K562 (cell line): ENCODE results near the gene ZFAND6. TPM values are rescaled to one million over a fixed set of nuclear protein-coding genes. Genes with fewer than 3 reads are reported as not detected.

Experiments
- CREM ChIP-seq: IDR thresholded peaks from 2 replicates; pipeline ENCODE4 v1.6.1; 2014; ENCODE audit warnings: antibody characterized with exemption, low read depth
- DMBX1 ChIP-seq: fragments of 250-450 bp; sonication (Bioruptor Pico); IDR thresholded peaks from 2 replicates; pipeline ENCODE4 v1.8.0; 2022; ENCODE audit warnings: inconsistent platforms, mild to moderate bottlenecking, moderate library complexity, borderline replicate concordance
- FOXO4 ChIP-seq: fragments of 450-650 bp; formaldehyde crosslinking; IDR thresholded peaks from 2 replicates; pipeline ENCODE4 v1.4.0; 2020; ENCODE audit warnings: mild to moderate bottlenecking, moderate library complexity
- NEUROD1 ChIP-seq: fragments of 150-350 bp; IDR thresholded peaks from 2 replicates; pipeline ENCODE4 v1.6.1; 2014; ENCODE audit warnings: borderline replicate concordance, low read length, low read depth; ENCODE audit not compliant: partially characterized antibody
- PCBP2 ChIP-seq: fragments of 200-400 bp; formaldehyde crosslinking; IDR thresholded peaks from 2 replicates; pipeline ENCODE4 v1.6.1; 2018; ENCODE audit warnings: low read length, low read depth, mild to moderate bottlenecking, moderate library complexity; ENCODE audit not compliant: poor library complexity, severe bottlenecking
- RAD21 ChIP-seq, 2 experiments: fragments of 250-450 bp in 1 of 2; fragments of 450-650 bp in 1 of 2; sonication (Bioruptor Pico) in 1 of 2; formaldehyde crosslinking in 1 of 2; IDR thresholded peaks in 1 of 2; conservative IDR thresholded peaks in 1 of 2; 2 replicates each; pipeline versions ENCODE4 v1.4.0 to v1.8.0; 2020 to 2022; ENCODE audit warnings: mild to moderate bottlenecking in 2 of 2, moderate library complexity in 1 of 2
- RBFOX2 ChIP-seq: fragments of 200-400 bp; formaldehyde crosslinking; IDR thresholded peaks from 2 replicates; pipeline ENCODE4 v1.6.1; 2017; ENCODE audit warnings: low read depth, mild to moderate bottlenecking, low read length, moderate library complexity
- TFAM ChIP-seq: fragments of 250-450 bp; sonication (Bioruptor Pico); conservative IDR thresholded peaks from 2 replicates; pipeline ENCODE4 v1.5.0; 2021; ENCODE audit warnings: mild to moderate bottlenecking, moderate library complexity
- ZNF518B ChIP-seq: fragments of 250-450 bp; sonication (Bioruptor Pico); IDR thresholded peaks from 2 replicates; pipeline ENCODE4 v1.5.0; 2021; ENCODE audit warnings: mild to moderate bottlenecking, moderate library complexity
- polyA plus RNA-seq, 8 experiments: library from polyadenylated mRNA; depleted of rRNA in 4 of 8; stranded (reverse) in 5 of 8; unstranded in 3 of 8; fragments of >200 nt; fragmentation: Nextera tagmentation in 2 of 8; fragmentation: Illumina TruSeq in 1 of 8; extraction: Ambion mirVana in 2 of 8; extraction: Trizol in 1 of 8; gene quantifications; 2 replicates each; pipeline versions ENCODE4 v1.2.1 to v1.2.3, GENCODE V29; 2011 to 2014; ENCODE audit warnings: inconsistent platforms in 1 of 8, missing spikeins in 1 of 8
- total RNA-seq, 7 experiments: library from RNA; depleted of rRNA in 6 of 7; stranded (reverse); fragments of >200 nt in 6 of 7; fragmentation: Illumina TruSeq in 2 of 7; extraction: Trizol in 2 of 7; gene quantifications; 2 replicates each; pipeline versions ENCODE4 v1.2.1 to v1.2.3, GENCODE V29; 2011 to 2021; ENCODE audit warnings: low replicate concordance in 1 of 7

ZFAND6 gene
- total and polyA plus RNA-seq, 9 of the 15 experiments (the other 6 are each of a cell fraction or from before 2014, with no cell fraction given), result 53.9 to 206 (median 88.9) TPM

- TF ChIP-seq FOXO4 (no peak), ZNF518B (no peak), NEUROD1 (no peak), TFAM (CRISPR knock-in tag) (no peak), PCBP2 (no peak), RBFOX2 (peak; percentile 48), RAD21 (CRISPR knock-in tag; conservative IDR thresholded peaks at IDR 0.05 in 1 of 2, IDR thresholded peaks at IDR 0.05 in 1 of 2) (no peak), DMBX1 (CRISPR knock-in tag) (0 out of 2 replicates have a peak, but pooled peaks have one; percentile 11), CREM (no peak)
These were observed 100.5 kb downstream of the ZFAND6 start (continued) for GRCh38 chr15:80159811-80160569.
